ENCODE results near the gene CHRNB2.

Gene CHRNB2

GRCh38 chr1:154527192-154527591 lies 40.4 kb upstream of the CHRNB2 start (continued):
- TF ChIP-seq PATZ1 (tag by site-specific recombination; IDR thresholded peaks at IDR 0.05) = no peak
- TF ChIP-seq KLF16 (tag by site-specific recombination; IDR thresholded peaks at IDR 0.05) = no peak
- TF ChIP-seq MEIS1 (CRISPR knock-in tag; IDR thresholded peaks at IDR 0.05; ENCODE audit: borderline replicate concordance) = no peak
- TF ChIP-seq KLF1 (tag by site-specific recombination; IDR thresholded peaks at IDR 0.05) = no peak
- no peak for TF ChIP-seq GFI1B (tag by site-specific recombination; IDR thresholded peaks at IDR 0.05)
- TF ChIP-seq ZNF514 (tag by site-specific recombination; IDR thresholded peaks at IDR 0.05) = no peak
- TF ChIP-seq ZNF548 (tag by site-specific recombination; IDR thresholded peaks at IDR 0.05) = no peak
- TF ChIP-seq ZNF701 (tag by site-specific recombination; IDR thresholded peaks at IDR 0.05) = no peak
- TF ChIP-seq ZNF155 (tag by site-specific recombination; IDR thresholded peaks at IDR 0.05) = no peak
- TF ChIP-seq ZNF792 (tag by site-specific recombination; IDR thresholded peaks at IDR 0.05) = no peak
- no peak for TF ChIP-seq ZNF175 (tag by site-specific recombination; IDR thresholded peaks at IDR 0.05)
- TF ChIP-seq ZFHX2 (tag by site-specific recombination; conservative IDR thresholded peaks at IDR 0.05) = no peak
- TF ChIP-seq ZNF366 (tag by site-specific recombination; conservative IDR thresholded peaks at IDR 0.05) = peak; percentile 57; the same call in 1 of the 2 replicates
- TF ChIP-seq ZNF501 (tag by site-specific recombination; IDR thresholded peaks at IDR 0.05) = 0 out of 2 replicates have a peak, but pooled peaks have one; percentile 20
- no peak for TF ChIP-seq IKZF3 (tag by site-specific recombination; IDR thresholded peaks at IDR 0.05)
- TF ChIP-seq BCL11B (tag by site-specific recombination; IDR thresholded peaks at IDR 0.05; ENCODE audit: low read depth) = no peak
- no peak for TF ChIP-seq ZNF433 (tag by site-specific recombination; IDR thresholded peaks at IDR 0.05; ENCODE audit: low read depth)
- TF ChIP-seq ZNF843 (tag by site-specific recombination; IDR thresholded peaks at IDR 0.05) = peak; percentile 92
- no peak for TF ChIP-seq ZNF660 (tag by site-specific recombination; IDR thresholded peaks at IDR 0.05)
- TF ChIP-seq ZNF600 (tag by site-specific recombination; IDR thresholded peaks at IDR 0.05) = no peak
- TF ChIP-seq TSHZ1 (tag by site-specific recombination; IDR thresholded peaks at IDR 0.05; ENCODE audit: borderline replicate concordance) = peak; percentile 82
- TF ChIP-seq ZNF23 (tag by site-specific recombination; IDR thresholded peaks at IDR 0.05; ENCODE audit: borderline replicate concordance) = no peak
- no peak for TF ChIP-seq RBAK (tag by site-specific recombination; IDR thresholded peaks at IDR 0.05)
- TF ChIP-seq ZNF677 (tag by site-specific recombination; IDR thresholded peaks at IDR 0.05) = no peak
- no peak for TF ChIP-seq ZNF266 (tag by site-specific recombination; IDR thresholded peaks at IDR 0.05; ENCODE audit: low read depth)
- TF ChIP-seq YY2 (tag by site-specific recombination; IDR thresholded peaks at IDR 0.05) = no peak
- 0 out of 2 replicates have a peak, but pooled peaks have one; percentile 27 for TF ChIP-seq GLIS1 (tag by site-specific recombination; IDR thresholded peaks at IDR 0.05)
- TF ChIP-seq ZNF311 (tag by site-specific recombination; IDR thresholded peaks at IDR 0.05; ENCODE audit: borderline replicate concordance) = no peak
- no peak for TF ChIP-seq SP2 (tag by site-specific recombination; IDR thresholded peaks at IDR 0.05)
- no peak for TF ChIP-seq ZNF529 (tag by site-specific recombination; IDR thresholded peaks at IDR 0.05; ENCODE audit: insufficient replicate concordance)
- no peak for TF ChIP-seq ZNF324 (tag by site-specific recombination; IDR thresholded peaks at IDR 0.05)
- no peak for TF ChIP-seq SALL2 (tag by site-specific recombination; IDR thresholded peaks at IDR 0.05; ENCODE audit: borderline replicate concordance)
- TF ChIP-seq ZNF639 (tag by site-specific recombination; IDR thresholded peaks at IDR 0.05) = no peak
- no peak for TF ChIP-seq SP3 (tag by site-specific recombination; IDR thresholded peaks at IDR 0.05)
- TF ChIP-seq ZNF354C (tag by site-specific recombination; IDR thresholded peaks at IDR 0.05; ENCODE audit: borderline replicate concordance, low read depth) = no peak

All from HEK293 (cell line).